ENCODE results near the gene SLC30A3. TPM values are rescaled to one million over a fixed set of nuclear protein-coding genes. Genes with fewer than 3 reads are reported as not detected.

SLC30A3 gene
- total RNA-seq, 1 experiment from 2014 or later, result not detected

- ChIA-PET CTCF (interaction anchor here (0.5 to 5.3 kb wide), 3 partner anchors 11 to 186 kb away, joined by 3 to 39 read pairs (median 3); no protein-coding TSS in a partner anchor), POLR2A (interaction anchor here (0.6 kb wide), 1 partner anchor 178 kb away, joined by 3 read pairs; no protein-coding TSS in a partner anchor)
- intact Hi-C loops (cut with micrococcal nuclease), result loop anchor here (10.0 kb wide), 1 partner anchor 70 kb away; the partner anchor contains the start of genes ATRAID, CAD and SLC5A6
- Mint-ChIP-seq H3K4me3 (ENCODE audit: unreplicated experiment) (no peak overlapping the region), H3K9me3 (ENCODE audit: unreplicated experiment) (no peaks in the 10 kb centered on the region), H3K4me1 (ENCODE audit: insufficient read depth, unreplicated experiment) (peaks cover 12% of the 10 kb centered on the region), H3K27ac (ENCODE audit: low read depth, unreplicated experiment) (no peak overlapping the region), H3K27me3 (ENCODE audit: insufficient read depth, unreplicated experiment) (no peaks in the 10 kb centered on the region), H3K36me3 (ENCODE audit: insufficient read depth, unreplicated experiment) (no peaks in the 10 kb centered on the region)
- no peak for TF ChIP-seq CTCF (IDR thresholded peaks at IDR 0.05; ENCODE audit: unreplicated experiment)
- no peak for DNase-seq (ENCODE audit: unreplicated experiment)
- no TSS peak for BruUV-seq (replicated peaks)
Measured at GRCh38 chr2:27284996-27285395, 22.1 kb upstream of the SLC30A3 start.

GRCh38 chr2:27282892-27283291 is 20.0 kb upstream of the SLC30A3 start:
- peaks cover 7% of the 10 kb centered on the region for H3K27me3 Mint-ChIP-seq (ENCODE audit: insufficient read depth, unreplicated experiment)
- CTCF ChIA-PET, result interaction anchor here (0.6 to 7.2 kb wide), 12 partner anchors 12 to 321 kb away, joined by 3 to 96 read pairs (median 5); partner anchors contain the start of gene SLC30A3
- POLR2A ChIA-PET, result interaction anchor here (0.6 to 4.1 kb wide), 7 partner anchors 11 to 231 kb away, joined by 3 to 22 read pairs (median 3); partner anchors contain the start of genes AGBL5 and OST4
- H3K27ac Mint-ChIP-seq (ENCODE audit: low read depth, unreplicated experiment), result no peak overlapping the region
- no peaks in the 10 kb centered on the region for H3K36me3 Mint-ChIP-seq (ENCODE audit: insufficient read depth, unreplicated experiment)
- H3K4me1 Mint-ChIP-seq (ENCODE audit: insufficient read depth, unreplicated experiment), result peaks cover 12% of the 10 kb centered on the region
- no peak overlapping the region for H3K4me3 Mint-ChIP-seq (ENCODE audit: unreplicated experiment)
- DNase-seq (ENCODE audit: unreplicated experiment), result no peak
- TF ChIP-seq CTCF (IDR thresholded peaks at IDR 0.05; ENCODE audit: unreplicated experiment), result no peak
- no peaks in the 10 kb centered on the region for H3K9me3 Mint-ChIP-seq (ENCODE audit: unreplicated experiment)
- intact Hi-C loops (cut with micrococcal nuclease), result loop anchor here (10.0 kb wide), 1 partner anchor 68 kb away; the partner anchor contains the start of genes ATRAID, CAD and SLC5A6
- BruUV-seq (replicated peaks), result no TSS peak

GRCh38 chr2:27281855-27282559 is 19.2 kb upstream of the SLC30A3 start, which contains the start of gene TRIM54:
TRIM54 (plus strand) TSS chr2:27282429; CDS start chr2:27282732, 303 bp downstream.
- ChIA-PET CTCF (interaction anchor here (0.6 to 7.2 kb wide), 17 partner anchors 9 to 320 kb away, joined by 3 to 96 read pairs (median 3); partner anchors contain the start of gene SLC30A3), POLR2A (interaction anchor here (0.6 to 4.1 kb wide), 5 partner anchors 11 to 230 kb away, joined by 3 to 22 read pairs (median 3); partner anchors contain the start of gene OST4)
- Mint-ChIP-seq H3K36me3 (ENCODE audit: insufficient read depth, unreplicated experiment) (no peaks in the 10 kb centered on the region), H3K4me3 (ENCODE audit: unreplicated experiment) (no peak within 1 kb of the TSS), H3K9me3 (ENCODE audit: unreplicated experiment) (no peaks in the 10 kb centered on the region), H3K27me3 (ENCODE audit: insufficient read depth, unreplicated experiment) (peaks cover 16% of the 10 kb centered on the region), H3K27ac (ENCODE audit: low read depth, unreplicated experiment) (no peak within 1 kb of the TSS), H3K4me1 (ENCODE audit: insufficient read depth, unreplicated experiment) (peaks cover 12% of the 10 kb centered on the region)
- no peak for DNase-seq (ENCODE audit: unreplicated experiment)
- TF ChIP-seq CTCF (IDR thresholded peaks at IDR 0.05; ENCODE audit: unreplicated experiment), result no peak
- no TSS peak for BruUV-seq (replicated peaks)
- intact Hi-C loops (cut with micrococcal nuclease), result loop anchor here (10.0 kb wide), 1 partner anchor 67 kb away; the partner anchor contains the start of genes ATRAID, CAD and SLC5A6

- ChIA-PET POLR2A (interaction anchor here (0.9 to 4.1 kb wide), 2 partner anchors 12 to 65 kb away, joined by 3 to 22 read pairs; partner anchors contain the start of gene CAD), CTCF (interaction anchor here (0.6 to 7.2 kb wide), 15 partner anchors 9 to 320 kb away, joined by 3 to 96 read pairs (median 4); partner anchors contain the start of gene SLC30A3)
- H3K27me3 Mint-ChIP-seq (ENCODE audit: insufficient read depth, unreplicated experiment), result peaks cover 20% of the 10 kb centered on the region
- H3K36me3 Mint-ChIP-seq (ENCODE audit: insufficient read depth, unreplicated experiment), result no peaks in the 10 kb centered on the region
- H3K4me1 Mint-ChIP-seq (ENCODE audit: insufficient read depth, unreplicated experiment), result peaks cover 12% of the 10 kb centered on the region
- intact Hi-C loops (cut with micrococcal nuclease), result loop anchor here (10.0 kb wide), 1 partner anchor 67 kb away; the partner anchor contains the start of genes ATRAID, CAD and SLC5A6
- no peak overlapping the region for H3K4me3 Mint-ChIP-seq (ENCODE audit: unreplicated experiment)
- no peak for TF ChIP-seq CTCF (IDR thresholded peaks at IDR 0.05; ENCODE audit: unreplicated experiment)
- no TSS peak for BruUV-seq (replicated peaks)
- no peak for DNase-seq (ENCODE audit: unreplicated experiment)
- H3K27ac Mint-ChIP-seq (ENCODE audit: low read depth, unreplicated experiment), result no peak overlapping the region
- H3K9me3 Mint-ChIP-seq (ENCODE audit: unreplicated experiment), result no peaks in the 10 kb centered on the region
Measured at GRCh38 chr2:27281442-27281841, 18.6 kb upstream of the SLC30A3 start.
